Measurements from ENCODE around the gene COPS2. TPM values are rescaled to one million over a fixed set of nuclear protein-coding genes. Genes with fewer than 3 reads are reported as not detected.

The COPS2 gene
- total RNA-seq, 2 experiments from 2014 or later = 131 to 136 TPM

- ChIA-PET CTCF (no interaction called here), POLR2A (interaction anchor here (1.0 kb wide), 1 partner anchor 13 kb away, joined by 3 read pairs; no protein-coding TSS in a partner anchor)
- DNase-seq (no peak), ATAC-seq (ENCODE audit: poor library complexity) (no peak)
- H3K27ac Mint-ChIP-seq = no peak overlapping the region
- H3K9me3 ChIP-seq (ENCODE audit: control insufficient read depth in 1 of 2, insufficient read depth in 1 of 2, low read length in 2 of 2) = peaks cover 9 to 10% of the 10 kb centered on the region in 2 experiments
- intact Hi-C loops (cut with DNase I, micrococcal nuclease) = no loop called here
- H3K36me3 ChIP-seq (ENCODE audit: insufficient read depth, low read length) = peaks cover 22% of the 10 kb centered on the region
- H3K27me3 Mint-ChIP-seq = no peaks in the 10 kb centered on the region
- no peaks in the 10 kb centered on the region for H3K27me3 ChIP-seq (ENCODE audit: control insufficient read depth in 1 of 2, insufficient read depth in 2 of 2, low read length in 2 of 2)
- H3K4me3 Mint-ChIP-seq = no peak overlapping the region
- no peak overlapping the region for H3K27ac ChIP-seq (ENCODE audit: low read depth in 1 of 2, low read length in 2 of 2)
- no peaks in the 10 kb centered on the region for H3K4me1 Mint-ChIP-seq (ENCODE audit: low read depth)
- peaks cover 68% of the 10 kb centered on the region for H3K36me3 Mint-ChIP-seq (ENCODE audit: low read depth)
- H3K4me3 ChIP-seq (ENCODE audit: low read length) = no peak overlapping the region
- H3K4me1 ChIP-seq (ENCODE audit: insufficient read depth, low read length) = no peaks in the 10 kb centered on the region
- peaks cover 3% of the 10 kb centered on the region for H3K9me3 Mint-ChIP-seq
- TF ChIP-seq, protein P1, sequence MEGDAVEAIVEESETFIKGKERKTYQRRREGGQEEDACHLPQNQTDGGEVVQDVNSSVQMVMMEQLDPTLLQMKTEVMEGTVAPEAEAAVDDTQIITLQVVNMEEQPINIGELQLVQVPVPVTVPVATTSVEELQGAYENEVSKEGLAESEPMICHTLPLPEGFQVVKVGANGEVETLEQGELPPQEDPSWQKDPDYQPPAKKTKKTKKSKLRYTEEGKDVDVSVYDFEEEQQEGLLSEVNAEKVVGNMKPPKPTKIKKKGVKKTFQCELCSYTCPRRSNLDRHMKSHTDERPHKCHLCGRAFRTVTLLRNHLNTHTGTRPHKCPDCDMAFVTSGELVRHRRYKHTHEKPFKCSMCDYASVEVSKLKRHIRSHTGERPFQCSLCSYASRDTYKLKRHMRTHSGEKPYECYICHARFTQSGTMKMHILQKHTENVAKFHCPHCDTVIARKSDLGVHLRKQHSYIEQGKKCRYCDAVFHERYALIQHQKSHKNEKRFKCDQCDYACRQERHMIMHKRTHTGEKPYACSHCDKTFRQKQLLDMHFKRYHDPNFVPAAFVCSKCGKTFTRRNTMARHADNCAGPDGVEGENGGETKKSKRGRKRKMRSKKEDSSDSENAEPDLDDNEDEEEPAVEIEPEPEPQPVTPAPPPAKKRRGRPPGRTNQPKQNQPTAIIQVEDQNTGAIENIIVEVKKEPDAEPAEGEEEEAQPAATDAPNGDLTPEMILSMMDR (IDR thresholded peaks at IDR 0.05) = no peak
These were observed 40.3 kb downstream of the COPS2 start for GRCh38 chr15:49115062-49115461.

GRCh38 chr15:49110158-49110944 is 45.0 kb downstream of the COPS2 start:
- DNase-seq (no peak), ATAC-seq (ENCODE audit: poor library complexity) (no peak)
- ChIA-PET CTCF (no interaction called here), POLR2A (no interaction called here)
- no peak overlapping the region for H3K27ac ChIP-seq (ENCODE audit: low read depth in 1 of 2, low read length in 2 of 2)
- H3K4me1 ChIP-seq (ENCODE audit: insufficient read depth, low read length) = no peaks in the 10 kb centered on the region
- peaks cover 3% of the 10 kb centered on the region for H3K9me3 Mint-ChIP-seq
- peaks cover 74% of the 10 kb centered on the region for H3K36me3 Mint-ChIP-seq (ENCODE audit: low read depth)
- intact Hi-C loops (cut with DNase I, micrococcal nuclease) = no loop called here
- peaks cover 19% of the 10 kb centered on the region for H3K36me3 ChIP-seq (ENCODE audit: insufficient read depth, low read length)
- TF ChIP-seq, protein P1 (IDR thresholded peaks at IDR 0.05) = no peak
- H3K9me3 ChIP-seq (ENCODE audit: control insufficient read depth in 1 of 2, insufficient read depth in 1 of 2, low read length in 2 of 2) = peaks cover 9 to 10% of the 10 kb centered on the region in 2 experiments
- no peaks in the 10 kb centered on the region for H3K27me3 Mint-ChIP-seq
- no peaks in the 10 kb centered on the region for H3K27me3 ChIP-seq (ENCODE audit: control insufficient read depth in 1 of 2, insufficient read depth in 2 of 2, low read length in 2 of 2)
- H3K4me3 ChIP-seq (ENCODE audit: low read length) = no peak overlapping the region
- H3K4me3 Mint-ChIP-seq = no peak overlapping the region
- no peak overlapping the region for H3K27ac Mint-ChIP-seq
- H3K4me1 Mint-ChIP-seq (ENCODE audit: low read depth) = no peaks in the 10 kb centered on the region

DNA sequence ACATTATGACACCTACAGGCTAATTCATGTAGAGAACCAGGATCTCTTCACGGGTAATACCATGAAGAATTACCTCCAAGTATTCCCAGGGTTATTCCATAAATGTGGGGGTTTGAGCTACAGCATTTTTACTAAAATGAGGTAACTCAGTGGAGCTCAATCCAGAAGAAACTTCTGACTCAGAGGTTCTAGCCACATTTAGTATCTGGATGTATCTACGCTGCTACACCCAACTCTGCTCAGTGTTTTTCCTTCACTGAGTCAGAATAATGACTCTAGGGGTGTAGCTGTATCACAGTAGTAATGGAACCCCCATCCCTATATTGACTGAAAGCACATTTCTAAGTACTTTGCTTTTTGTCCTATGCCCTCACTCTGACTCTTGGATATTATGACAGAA is 52.4 kb downstream of the COPS2 start:
- no peak for ATAC-seq (ENCODE audit: poor library complexity)
- no peak for DNase-seq
- no peaks in the 10 kb centered on the region for H3K9me3 Mint-ChIP-seq
- H3K36me3 Mint-ChIP-seq (ENCODE audit: low read depth) = peaks cover 17% of the 10 kb centered on the region
- no peaks in the 10 kb centered on the region for H3K9me3 ChIP-seq (ENCODE audit: control insufficient read depth in 1 of 2, insufficient read depth in 1 of 2, low read length in 2 of 2)
- peaks cover 9% of the 10 kb centered on the region for H3K36me3 ChIP-seq (ENCODE audit: insufficient read depth, low read length)
- no peak overlapping the region for H3K27ac ChIP-seq (ENCODE audit: low read depth in 1 of 2, low read length in 2 of 2)
- H3K4me1 ChIP-seq (ENCODE audit: insufficient read depth, low read length) = no peaks in the 10 kb centered on the region
- H3K4me3 Mint-ChIP-seq = no peak overlapping the region
- H3K4me3 ChIP-seq (ENCODE audit: low read length) = no peak overlapping the region
- CTCF ChIA-PET = no interaction called here
- no peaks in the 10 kb centered on the region for H3K27me3 ChIP-seq (ENCODE audit: control insufficient read depth in 1 of 2, insufficient read depth in 2 of 2, low read length in 2 of 2)
- TF ChIP-seq, protein P1 (IDR thresholded peaks at IDR 0.05) = no peak
- H3K27ac Mint-ChIP-seq = no peak overlapping the region
- H3K4me1 Mint-ChIP-seq (ENCODE audit: low read depth) = no peaks in the 10 kb centered on the region
- H3K27me3 Mint-ChIP-seq = no peaks in the 10 kb centered on the region
- POLR2A ChIA-PET = interaction anchor here (0.7 kb wide), 1 partner anchor 11 kb away, joined by 3 read pairs; no protein-coding TSS in a partner anchor
- intact Hi-C loops (cut with DNase I, micrococcal nuclease) = loop anchor here in 1 of 2 experiments (10.0 kb wide), 1 partner anchor 322 kb away; the partner anchor contains the start of gene FGF7
